Neutrophil (primary cell): ENCODE data around the gene ACACA.

Source experiments
- H3K27ac ChIP-seq: fragments of 200-600 bp; sonication (generic); 2 replicates; pipeline ENCODE4 v1.5.1; 2016; ENCODE audit warnings: mild to moderate bottlenecking, moderate library complexity
- H3K27me3 ChIP-seq: fragments of 200-600 bp; sonication (generic); 2 replicates; pipeline ENCODE4 v1.6.0; 2016; ENCODE audit warnings: mild to moderate bottlenecking
- H3K36me3 ChIP-seq: fragments of 200-600 bp; sonication (generic); 2 replicates; pipeline ENCODE4 v1.5.1; 2017
- H3K4me1 ChIP-seq, 2 experiments: fragments of 200-600 bp in 1 of 2; sonication (generic) in 1 of 2; 1 replicate in 1 of 2; 2 replicates in 1 of 2; pipeline versions ENCODE4 v1.5.1 to v1.6.1; 2013 to 2016; ENCODE audit warnings: low read depth in 1 of 2, low read length in 1 of 2, mild to moderate bottlenecking in 1 of 2, moderate library complexity in 1 of 2; ENCODE audit not compliant: control insufficient read depth in 1 of 2, insufficient read depth in 1 of 2
- H3K4me3 ChIP-seq, 2 experiments: fragments of 200-600 bp in 1 of 2; sonication (generic) in 1 of 2; 1 replicate in 1 of 2; 2 replicates in 1 of 2; pipeline ENCODE4 v1.5.1; 2013 to 2016; ENCODE audit warnings: low read depth in 1 of 2, low read length in 1 of 2, mild to moderate bottlenecking in 1 of 2, moderate library complexity in 1 of 2
- H3K9me3 ChIP-seq: fragments of 200-600 bp; sonication (generic); 2 replicates; pipeline ENCODE4 v1.5.1; 2016
- TF ChIP-seq, protein P1 (sequence below): fragments of 200-600 bp; sonication (generic); IDR thresholded peaks from 2 replicates; pipeline ENCODE4 v1.5.1; 2016; ENCODE audit warnings: antibody characterized with exemption

ACACA gene

DNA sequence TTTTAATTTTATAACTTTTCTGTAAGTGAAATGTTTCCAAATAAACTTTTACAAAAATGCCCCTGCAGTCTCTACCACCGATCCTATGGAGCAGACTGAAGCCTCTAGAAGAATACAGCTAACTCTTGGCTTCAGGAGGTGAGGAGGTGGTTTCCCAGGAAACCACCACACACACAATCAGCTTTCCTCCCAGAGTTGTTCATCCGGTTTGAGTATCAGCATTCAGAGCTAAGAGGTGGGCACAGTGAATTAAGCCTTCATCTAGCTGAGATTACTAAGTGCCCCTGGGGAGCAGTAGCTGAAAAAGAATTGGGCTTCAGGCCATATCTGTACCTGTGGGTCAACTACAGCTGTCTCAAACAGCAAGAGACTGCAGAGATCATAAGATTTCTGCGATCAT, 318.2 kb downstream of the ACACA start:
- no peaks in the 10 kb centered on the region for H3K9me3 ChIP-seq
- H3K27me3 ChIP-seq: no peaks in the 10 kb centered on the region
- H3K27ac ChIP-seq: no peak overlapping the region
- H3K36me3 ChIP-seq: no peaks in the 10 kb centered on the region
- no peak overlapping the region for H3K4me3 ChIP-seq
- H3K4me1 ChIP-seq: peaks cover 25 to 32% of the 10 kb centered on the region in 2 experiments
- TF ChIP-seq, protein P1, sequence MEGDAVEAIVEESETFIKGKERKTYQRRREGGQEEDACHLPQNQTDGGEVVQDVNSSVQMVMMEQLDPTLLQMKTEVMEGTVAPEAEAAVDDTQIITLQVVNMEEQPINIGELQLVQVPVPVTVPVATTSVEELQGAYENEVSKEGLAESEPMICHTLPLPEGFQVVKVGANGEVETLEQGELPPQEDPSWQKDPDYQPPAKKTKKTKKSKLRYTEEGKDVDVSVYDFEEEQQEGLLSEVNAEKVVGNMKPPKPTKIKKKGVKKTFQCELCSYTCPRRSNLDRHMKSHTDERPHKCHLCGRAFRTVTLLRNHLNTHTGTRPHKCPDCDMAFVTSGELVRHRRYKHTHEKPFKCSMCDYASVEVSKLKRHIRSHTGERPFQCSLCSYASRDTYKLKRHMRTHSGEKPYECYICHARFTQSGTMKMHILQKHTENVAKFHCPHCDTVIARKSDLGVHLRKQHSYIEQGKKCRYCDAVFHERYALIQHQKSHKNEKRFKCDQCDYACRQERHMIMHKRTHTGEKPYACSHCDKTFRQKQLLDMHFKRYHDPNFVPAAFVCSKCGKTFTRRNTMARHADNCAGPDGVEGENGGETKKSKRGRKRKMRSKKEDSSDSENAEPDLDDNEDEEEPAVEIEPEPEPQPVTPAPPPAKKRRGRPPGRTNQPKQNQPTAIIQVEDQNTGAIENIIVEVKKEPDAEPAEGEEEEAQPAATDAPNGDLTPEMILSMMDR: no peak

DNA sequence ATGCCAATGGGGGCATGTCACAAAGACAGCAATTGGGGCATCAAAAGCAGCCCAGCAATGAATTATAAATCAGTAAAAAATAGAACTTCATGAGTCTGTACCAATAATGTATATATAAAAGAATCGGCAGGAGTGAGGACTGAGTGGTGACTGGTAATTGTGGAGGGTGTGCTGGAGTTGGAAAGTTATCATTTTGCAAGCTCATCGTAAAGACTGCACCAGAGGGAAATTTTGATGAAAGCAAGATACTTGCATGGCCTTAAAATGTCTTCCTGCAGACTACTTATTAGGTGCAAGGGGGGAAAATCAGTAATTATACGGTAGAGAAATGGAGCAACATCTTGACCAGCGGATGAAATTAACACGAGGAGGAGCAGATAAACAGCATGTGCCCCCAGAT, 319.0 kb downstream of the ACACA start:
- TF ChIP-seq, protein P1: no peak
- Histone ChIP-seq H3K4me3 (no peak overlapping the region), H3K27ac (no peak overlapping the region), H3K9me3 (no peaks in the 10 kb centered on the region), H3K4me1 (peaks cover 25 to 32% of the 10 kb centered on the region in 2 experiments), H3K27me3 (no peaks in the 10 kb centered on the region), H3K36me3 (no peaks in the 10 kb centered on the region)

DNA sequence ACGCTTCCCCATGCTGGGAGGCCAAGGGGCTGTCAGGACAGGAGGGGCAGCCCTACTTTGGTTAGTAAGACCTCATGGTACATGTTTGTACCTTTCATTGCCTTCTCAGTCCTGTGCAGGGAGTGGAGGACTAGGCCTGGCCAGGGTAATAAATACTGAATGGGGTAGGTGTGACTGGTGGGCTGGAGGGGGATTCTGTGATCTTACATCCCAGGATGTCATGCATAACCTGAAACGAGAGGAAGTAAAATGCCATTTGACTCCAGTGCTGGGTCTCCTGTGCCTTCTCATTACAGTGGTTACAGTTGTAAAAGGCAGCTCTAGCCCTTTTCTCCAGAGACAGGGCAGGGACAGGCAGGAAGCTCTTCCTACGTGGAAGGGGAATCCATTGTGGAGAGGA, 319.7 kb downstream of the ACACA start:
- H3K4me3 ChIP-seq: no peak overlapping the region
- H3K27ac ChIP-seq: no peak overlapping the region
- TF ChIP-seq, protein P1: no peak
- H3K36me3 ChIP-seq: no peaks in the 10 kb centered on the region
- no peaks in the 10 kb centered on the region for H3K27me3 ChIP-seq
- H3K4me1 ChIP-seq: peaks cover 25 to 32% of the 10 kb centered on the region in 2 experiments
- H3K9me3 ChIP-seq: no peaks in the 10 kb centered on the region

DNA sequence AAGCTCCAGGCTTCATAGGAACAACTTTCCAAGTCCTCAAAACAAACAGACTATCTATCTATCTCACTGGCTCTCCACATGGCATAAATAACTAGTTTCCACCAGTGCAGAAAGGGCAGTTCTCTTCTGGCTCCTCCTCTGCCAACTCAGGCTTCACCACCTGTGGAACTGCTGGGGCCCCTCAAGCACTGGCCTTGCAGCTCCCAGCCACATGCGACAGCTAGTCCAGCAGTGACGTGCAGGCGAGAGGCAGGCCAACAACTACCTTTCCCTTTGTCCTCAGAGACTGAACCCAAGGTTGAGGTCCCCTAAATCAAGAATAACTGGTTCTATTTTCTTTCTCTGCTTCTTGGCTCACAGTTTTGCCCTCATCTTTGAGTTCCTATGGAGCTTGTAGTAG, 320.3 kb downstream of the ACACA start:
- Histone ChIP-seq H3K27me3 (no peaks in the 10 kb centered on the region), H3K4me3 (no peak overlapping the region), H3K9me3 (no peaks in the 10 kb centered on the region), H3K27ac (no peak overlapping the region), H3K36me3 (no peaks in the 10 kb centered on the region), H3K4me1 (peaks cover 25 to 29% of the 10 kb centered on the region in 2 experiments)
- TF ChIP-seq, protein P1: no peak

DNA sequence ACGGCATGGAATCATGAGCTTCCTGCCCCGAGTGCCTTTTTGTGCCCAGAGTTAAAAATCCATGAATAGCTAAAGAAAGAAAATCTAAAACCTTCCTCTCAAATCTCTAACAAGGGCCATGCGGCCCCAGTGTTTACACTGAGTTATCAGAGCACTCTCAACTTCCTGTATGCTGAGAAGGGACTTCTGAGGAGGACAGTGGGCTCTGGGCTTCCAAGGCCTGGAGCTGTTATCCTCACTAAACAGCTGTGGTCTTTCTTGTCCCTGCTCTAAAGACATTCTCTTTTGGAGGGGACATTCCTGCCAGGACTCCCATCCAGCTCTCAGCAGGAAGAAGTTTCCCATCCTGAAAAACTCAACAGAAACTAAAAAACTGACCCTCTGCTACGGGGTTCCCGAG, 322.3 kb downstream of the ACACA start:
- Histone ChIP-seq H3K4me1 (peaks cover 6 to 10% of the 10 kb centered on the region in 2 experiments), H3K27ac (no peak overlapping the region), H3K9me3 (no peaks in the 10 kb centered on the region), H3K4me3 (no peak overlapping the region), H3K36me3 (no peaks in the 10 kb centered on the region), H3K27me3 (no peaks in the 10 kb centered on the region)
- TF ChIP-seq, protein P1: no peak

DNA sequence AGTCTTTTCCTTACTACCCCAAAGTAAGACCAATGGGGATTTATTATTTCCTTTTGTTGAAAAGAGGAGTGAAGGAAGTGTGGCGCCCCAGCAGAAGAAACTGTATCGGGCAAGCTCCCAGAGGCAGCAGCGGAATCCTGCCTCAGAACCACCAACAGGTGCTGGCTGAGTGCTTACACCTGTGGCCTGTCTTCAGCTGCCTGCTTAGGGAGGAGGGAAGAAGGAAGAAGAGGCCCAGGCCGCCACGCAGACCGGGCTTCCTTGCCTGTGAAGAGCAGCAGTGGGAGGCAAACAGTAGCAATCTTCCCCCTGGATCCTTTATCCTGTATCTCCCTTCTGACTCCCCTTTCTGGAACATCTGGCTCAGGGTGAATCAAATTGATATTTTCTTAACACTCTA, 323.2 kb downstream of the ACACA start:
- H3K9me3 ChIP-seq: no peaks in the 10 kb centered on the region
- H3K36me3 ChIP-seq: no peaks in the 10 kb centered on the region
- no peaks in the 10 kb centered on the region for H3K27me3 ChIP-seq
- TF ChIP-seq, protein P1: no peak
- H3K4me1 ChIP-seq: peaks cover 0 to under 1% of the 10 kb centered on the region in 2 experiments
- no peak overlapping the region for H3K4me3 ChIP-seq
- no peak overlapping the region for H3K27ac ChIP-seq
